ENCODE measurements around the gene CDK14. TPM values are rescaled to one million over a fixed set of nuclear protein-coding genes. Genes with fewer than 3 reads are reported as not detected.

CDK14 gene
- polyA plus RNA-seq, 3 donors = 1.7 to 2.5 (median 2.1) TPM

DNA sequence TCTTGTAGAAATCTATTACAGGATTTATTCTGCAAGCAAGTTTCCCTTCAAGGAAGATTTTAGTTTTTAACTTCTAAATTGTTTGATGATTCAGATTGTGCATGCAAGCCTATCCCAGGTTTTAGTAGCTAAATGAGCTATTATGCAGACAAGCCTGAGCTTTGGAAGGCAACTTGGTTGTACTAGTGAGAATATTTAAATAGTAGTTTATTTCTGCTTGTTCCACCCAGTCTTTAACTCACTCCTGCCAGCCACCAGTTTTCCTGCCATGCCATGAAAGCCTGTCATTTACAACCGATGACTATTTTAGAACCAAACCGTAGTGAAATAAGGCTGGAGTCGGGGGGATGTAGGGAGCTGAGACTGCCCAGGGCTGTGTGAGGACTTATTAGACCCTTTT lies 343.5 kb downstream of the CDK14 start:
- Mint-ChIP-seq H3K36me3 (no peaks in the 10 kb centered on the region), H3K9me3 (peaks cover 0 to 4% (median 1%) of the 10 kb centered on the region in 7 donors), H3K4me1 (peaks cover 10% of the 10 kb centered on the region), H3K27me3 (ENCODE audit: low read depth in 3 of 3) (peaks cover 0 to 3% (median 0%) of the 10 kb centered on the region in 3 donors), H3K4me3 (no peak overlapping the region), H3K27ac (no peak overlapping the region)
- no peak overlapping the region for H3K4me3 ChIP-seq (replicated peaks in 1 of 3; ENCODE audit: low read depth in 2 of 3, low read length in 3 of 3)
- no peak overlapping the region for H3K27ac ChIP-seq (ENCODE audit: low read depth in 1 of 2, low read length in 2 of 2)
- no peak overlapping the region for H2AFZ ChIP-seq (ENCODE audit: insufficient read depth, low read depth, low read length, poor library complexity, severe bottlenecking)
- DNase-seq = no peak
- no peaks in the 10 kb centered on the region for H4K20me1 ChIP-seq (ENCODE audit: insufficient read depth, low read length)
- no CpG with 5 or more reads among the region's 3 CpGs for WGBS (ENCODE audit: insufficient coverage)
- no peak overlapping the region for H3K9ac ChIP-seq (ENCODE audit: insufficient read depth, low read length, poor library complexity, severe bottlenecking)
- TF ChIP-seq, protein P1, sequence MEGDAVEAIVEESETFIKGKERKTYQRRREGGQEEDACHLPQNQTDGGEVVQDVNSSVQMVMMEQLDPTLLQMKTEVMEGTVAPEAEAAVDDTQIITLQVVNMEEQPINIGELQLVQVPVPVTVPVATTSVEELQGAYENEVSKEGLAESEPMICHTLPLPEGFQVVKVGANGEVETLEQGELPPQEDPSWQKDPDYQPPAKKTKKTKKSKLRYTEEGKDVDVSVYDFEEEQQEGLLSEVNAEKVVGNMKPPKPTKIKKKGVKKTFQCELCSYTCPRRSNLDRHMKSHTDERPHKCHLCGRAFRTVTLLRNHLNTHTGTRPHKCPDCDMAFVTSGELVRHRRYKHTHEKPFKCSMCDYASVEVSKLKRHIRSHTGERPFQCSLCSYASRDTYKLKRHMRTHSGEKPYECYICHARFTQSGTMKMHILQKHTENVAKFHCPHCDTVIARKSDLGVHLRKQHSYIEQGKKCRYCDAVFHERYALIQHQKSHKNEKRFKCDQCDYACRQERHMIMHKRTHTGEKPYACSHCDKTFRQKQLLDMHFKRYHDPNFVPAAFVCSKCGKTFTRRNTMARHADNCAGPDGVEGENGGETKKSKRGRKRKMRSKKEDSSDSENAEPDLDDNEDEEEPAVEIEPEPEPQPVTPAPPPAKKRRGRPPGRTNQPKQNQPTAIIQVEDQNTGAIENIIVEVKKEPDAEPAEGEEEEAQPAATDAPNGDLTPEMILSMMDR (IDR thresholded peaks at IDR 0.05) = no peak
- H3K27me3 ChIP-seq (ENCODE audit: control insufficient read depth in 2 of 2, insufficient read depth in 2 of 2, low read length in 2 of 2) = no peaks in the 10 kb centered on the region
- H3K9me3 ChIP-seq (replicated peaks in 1 of 2; ENCODE audit: control insufficient read depth in 1 of 2, insufficient read depth in 1 of 2, low read length in 2 of 2) = no peaks in the 10 kb centered on the region
- no peaks in the 10 kb centered on the region for H3K36me3 ChIP-seq (replicated peaks in 1 of 2; ENCODE audit: control insufficient read depth in 1 of 2, insufficient read depth in 2 of 2, low read length in 2 of 2)
- intact Hi-C loops (cut with micrococcal nuclease) = no loop called here
- no peaks in the 10 kb centered on the region for H3K79me2 ChIP-seq (ENCODE audit: insufficient read depth, low read length)
- no peak overlapping the region for H3K4me2 ChIP-seq (replicated peaks; ENCODE audit: extremely low read depth, low read length, poor library complexity, severe bottlenecking)
- H3K4me1 ChIP-seq (ENCODE audit: control insufficient read depth in 1 of 2, insufficient read depth in 2 of 2, low read length in 2 of 2) = peaks cover 0 to 9% of the 10 kb centered on the region in 2 donors

DNA sequence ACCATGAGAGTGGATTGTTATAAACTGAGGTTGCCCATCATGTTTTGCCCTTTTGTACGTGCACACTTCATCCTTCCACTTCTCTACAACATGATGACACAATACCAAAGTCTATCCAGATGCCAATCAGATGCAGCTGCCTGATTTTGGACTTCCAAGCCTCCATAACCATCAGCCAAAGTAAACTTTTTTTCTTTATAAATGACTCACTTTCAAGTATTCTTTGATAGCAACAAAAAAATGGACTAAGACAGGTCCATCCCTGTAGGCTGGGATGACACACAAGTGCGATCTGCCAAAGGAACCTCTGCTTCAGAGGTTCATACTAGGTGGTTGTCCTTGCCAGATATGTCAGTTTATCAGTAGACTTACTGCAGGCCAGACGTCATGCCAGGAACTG lies 347.9 kb downstream of the CDK14 start:
- DNase-seq = no peak
- H3K27me3 Mint-ChIP-seq (ENCODE audit: low read depth in 3 of 3) = peaks cover 0 to 3% (median 2%) of the 10 kb centered on the region in 3 donors

More for the DNA sequence above, 347.9 kb downstream of the CDK14 start:
- H3K36me3 Mint-ChIP-seq = no peaks in the 10 kb centered on the region
- H3K4me3 Mint-ChIP-seq = no peak overlapping the region
- Histone ChIP-seq H3K4me1 (ENCODE audit: control insufficient read depth in 1 of 2, insufficient read depth in 2 of 2, low read length in 2 of 2) (peaks cover 0 to 9% of the 10 kb centered on the region in 2 donors), H3K27me3 (ENCODE audit: control insufficient read depth in 2 of 2, insufficient read depth in 2 of 2, low read length in 2 of 2) (no peaks in the 10 kb centered on the region), H3K79me2 (ENCODE audit: insufficient read depth, low read length) (no peaks in the 10 kb centered on the region), H3K4me2 (replicated peaks; ENCODE audit: extremely low read depth, low read length, poor library complexity, severe bottlenecking) (no peak overlapping the region), H3K4me3 (replicated peaks in 1 of 3; ENCODE audit: low read depth in 2 of 3, low read length in 3 of 3) (no peak overlapping the region), H3K9me3 (replicated peaks in 1 of 2; ENCODE audit: control insufficient read depth in 1 of 2, insufficient read depth in 1 of 2, low read length in 2 of 2) (no peaks in the 10 kb centered on the region), H3K9ac (ENCODE audit: insufficient read depth, low read length, poor library complexity, severe bottlenecking) (no peak overlapping the region), H2AFZ (ENCODE audit: insufficient read depth, low read depth, low read length, poor library complexity, severe bottlenecking) (no peak overlapping the region), H3K36me3 (replicated peaks in 1 of 2; ENCODE audit: control insufficient read depth in 1 of 2, insufficient read depth in 2 of 2, low read length in 2 of 2) (no peaks in the 10 kb centered on the region), H4K20me1 (ENCODE audit: insufficient read depth, low read length) (no peaks in the 10 kb centered on the region), H3K27ac (ENCODE audit: low read depth in 1 of 2, low read length in 2 of 2) (no peak overlapping the region)
- WGBS (ENCODE audit: insufficient coverage) = 100% methylated on average over 3 of the region's 3 CpGs
- H3K9me3 Mint-ChIP-seq = peaks cover 0 to 2% (median 0%) of the 10 kb centered on the region in 7 donors
- TF ChIP-seq, protein P1 (IDR thresholded peaks at IDR 0.05) = no peak
- peak overlapping the region in 1 of 7 donors; percentile 23 for H3K27ac Mint-ChIP-seq
- peaks cover 10% of the 10 kb centered on the region for H3K4me1 Mint-ChIP-seq
- intact Hi-C loops (cut with micrococcal nuclease) = no loop called here
